ENCODE results near the gene RETREG3. TPM values are rescaled to one million over a fixed set of nuclear protein-coding genes. Genes with fewer than 3 reads are reported as not detected.

RETREG3 gene
- total and polyA plus RNA-seq, 2 of the 13 experiments (the other 11 are each of a cell fraction or from before 2014, with no cell fraction given), result 47.0 to 55.8 TPM

DNA sequence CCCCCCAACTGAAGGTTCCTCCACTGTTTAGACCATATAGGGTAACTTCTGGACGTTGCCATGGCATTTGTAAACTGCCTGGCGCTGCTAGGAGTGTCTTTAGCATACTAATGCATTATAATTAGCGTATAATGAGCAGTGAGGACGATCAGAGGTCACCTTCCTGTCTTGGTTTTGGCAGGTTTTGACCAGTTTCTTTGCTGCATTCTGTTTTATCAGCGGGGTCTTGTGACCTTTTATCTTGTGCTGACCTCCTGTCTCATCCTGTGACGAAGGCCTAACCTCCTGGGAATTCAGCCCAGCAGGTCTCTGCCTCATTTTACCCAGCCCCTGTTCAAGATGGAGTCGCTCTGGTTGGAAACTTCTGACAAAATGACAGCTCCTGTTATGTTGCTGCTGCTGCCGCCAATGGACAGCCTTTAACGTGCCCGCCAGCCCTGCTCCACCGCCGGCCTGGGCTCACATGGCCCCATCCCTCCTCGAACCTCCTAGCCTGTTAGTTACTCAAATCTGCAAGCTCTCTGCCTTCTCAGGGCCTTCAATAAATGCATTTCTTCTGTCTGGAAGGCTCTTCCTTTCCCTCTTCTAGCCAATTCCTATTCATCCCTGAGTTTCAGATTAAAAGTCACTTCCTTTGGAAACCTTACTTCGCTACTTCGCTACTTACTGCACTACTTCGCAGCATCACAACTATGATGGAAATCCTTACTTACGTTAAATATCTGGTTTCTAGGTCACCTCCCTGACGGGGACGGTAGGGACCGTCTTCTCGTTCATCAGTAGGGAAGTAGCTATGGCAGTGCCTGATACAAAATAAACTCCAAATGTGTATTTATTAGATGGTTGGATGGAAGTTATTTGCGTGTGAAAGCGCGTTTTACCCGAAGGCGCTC, 73.8 kb downstream of the RETREG3 start (continued):
- TF ChIP-seq ZNF292 (CRISPR knock-in tag; IDR thresholded peaks at IDR 0.05; ENCODE audit: borderline replicate concordance, low read depth) (no peak), ZBTB7A (CRISPR knock-in tag; IDR thresholded peaks at IDR 0.05) (no peak; the same call in 1 of the 2 replicates), ZNF552 (CRISPR knock-in tag; IDR thresholded peaks at IDR 0.05; ENCODE audit: borderline replicate concordance) (no peak), RBFOX2 (IDR thresholded peaks at IDR 0.05; ENCODE audit: low read depth, low read length) (no peak), ZNF235 (CRISPR knock-in tag; IDR thresholded peaks at IDR 0.05; ENCODE audit: borderline replicate concordance) (no peak), SNAI1 (CRISPR knock-in tag; IDR thresholded peaks at IDR 0.05; ENCODE audit: borderline replicate concordance) (no peak), NFIB (CRISPR knock-in tag; IDR thresholded peaks at IDR 0.05; ENCODE audit: borderline replicate concordance) (no peak), FOXM1 (CRISPR knock-in tag; IDR thresholded peaks at IDR 0.05) (no peak), UBTF (CRISPR knock-in tag; IDR thresholded peaks at IDR 0.05) (no peak; the same call in none of the 2 replicates), ZMAT3 (CRISPR knock-in tag; conservative IDR thresholded peaks at IDR 0.05) (no peak; the same call in 1 of the 2 replicates), ZKSCAN8 (CRISPR knock-in tag; IDR thresholded peaks at IDR 0.05; ENCODE audit: borderline replicate concordance) (peak; percentile 74; the same call in 1 of the 2 replicates), ZBTB21 (CRISPR knock-in tag; IDR thresholded peaks at IDR 0.05) (no peak; the same call in 1 of the 2 replicates), MTF1 (CRISPR knock-in tag; IDR thresholded peaks at IDR 0.05) (no peak), CHD4 (IDR thresholded peaks at IDR 0.05; ENCODE audit: borderline replicate concordance, low read length) (peak; percentile 22; the same call in 1 of the 2 replicates), ZMYM3 (CRISPR knock-in tag; IDR thresholded peaks at IDR 0.05) (no peak), ADNP (CRISPR knock-in tag; IDR thresholded peaks at IDR 0.05) (no peak), ATF7-NPFF (CRISPR knock-in tag; IDR thresholded peaks at IDR 0.05; ENCODE audit: low read depth) (no peak), ZNF382 (CRISPR knock-in tag; IDR thresholded peaks at IDR 0.05; ENCODE audit: borderline replicate concordance) (no peak), GZF1 (CRISPR knock-in tag; IDR thresholded peaks at IDR 0.05) (no peak; the same call in 1 of the 2 replicates), ZIK1 (CRISPR knock-in tag; IDR thresholded peaks at IDR 0.05; ENCODE audit: borderline replicate concordance, low read depth) (no peak), TEAD3 (CRISPR knock-in tag; optimal IDR thresholded peaks at IDR 0.05; ENCODE audit: borderline replicate concordance) (no peak), ZNF563 (CRISPR knock-in tag; IDR thresholded peaks at IDR 0.05) (no peak), ZNF678 (CRISPR knock-in tag; IDR thresholded peaks at IDR 0.05) (no peak), TARDBP (CRISPR knock-in tag; IDR thresholded peaks at IDR 0.05) (no peak), ZFX (CRISPR knock-in tag; IDR thresholded peaks at IDR 0.05; ENCODE audit: low read depth) (no peak; the same call in 1 of the 2 replicates), MIER2 (CRISPR knock-in tag; IDR thresholded peaks at IDR 0.05) (no peak), EEA1 (CRISPR knock-in tag; IDR thresholded peaks at IDR 0.05; ENCODE audit: borderline replicate concordance) (0 out of 2 replicates have a peak, but pooled peaks have one; percentile 60), ZNF180 (CRISPR knock-in tag; IDR thresholded peaks at IDR 0.05; ENCODE audit: borderline replicate concordance, low read depth) (no peak)
- TF ChIP-seq, protein P1, sequence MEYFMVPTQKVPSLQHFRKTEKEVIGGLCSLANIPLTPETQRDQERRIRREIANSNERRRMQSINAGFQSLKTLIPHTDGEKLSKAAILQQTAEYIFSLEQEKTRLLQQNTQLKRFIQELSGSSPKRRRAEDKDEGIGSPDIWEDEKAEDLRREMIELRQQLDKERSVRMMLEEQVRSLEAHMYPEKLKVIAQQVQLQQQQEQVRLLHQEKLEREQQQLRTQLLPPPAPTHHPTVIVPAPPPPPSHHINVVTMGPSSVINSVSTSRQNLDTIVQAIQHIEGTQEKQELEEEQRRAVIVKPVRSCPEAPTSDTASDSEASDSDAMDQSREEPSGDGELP (IDR thresholded peaks at IDR 0.05; ENCODE audit: borderline replicate concordance, low read depth), result no peak

All from HepG2 (cell line).